ENCODE measurements around the gene MAK.
"Not testable (repeated sequence)": the region's sequence is repeated elsewhere in the genome, so short reads cannot be mapped to it uniquely, and the experiment has no call there.

The MAK gene

GRCh38 chr6:10723567-10723881 is 114.8 kb downstream of the MAK start:
- DNase-seq (ENCODE audit: low read depth): no peak

DNA sequence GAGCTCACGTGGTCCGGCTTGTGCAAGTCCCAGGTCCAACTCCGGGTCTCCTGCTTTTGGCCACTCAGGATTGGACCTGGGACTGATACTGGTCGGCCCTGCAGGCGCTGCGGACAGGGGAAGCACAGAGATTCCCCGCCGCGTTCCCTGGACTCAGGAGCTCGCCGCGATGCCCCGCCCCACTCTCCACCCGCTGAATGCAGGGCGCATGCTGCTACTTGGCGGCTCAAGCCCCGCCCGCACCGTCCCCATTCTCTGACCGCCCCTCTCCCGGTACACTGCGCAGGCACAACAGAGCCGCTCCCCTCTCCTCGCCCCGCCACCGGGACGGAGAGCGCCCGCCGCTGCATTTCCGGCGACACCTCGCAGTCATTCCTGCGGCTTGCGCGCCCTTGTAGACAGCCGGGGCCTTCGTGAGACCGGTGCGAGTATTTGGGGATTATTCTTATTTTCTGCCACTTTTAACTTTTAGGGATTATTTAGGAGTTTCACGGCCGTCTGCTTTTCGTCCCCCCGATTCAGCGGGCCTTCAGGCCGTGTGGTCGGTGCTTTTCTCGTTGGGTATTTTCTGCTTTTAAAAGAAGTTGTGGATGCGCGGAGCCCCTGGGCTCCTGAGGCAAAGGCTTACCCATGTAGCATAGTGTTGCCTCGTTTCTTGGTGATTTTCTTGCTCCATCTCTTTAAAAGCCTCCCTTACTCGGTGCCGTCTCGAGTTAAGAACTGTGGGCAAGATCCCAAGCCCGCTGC is 115.3 kb downstream of the MAK start, which contains the start of gene TMEM14C:
TMEM14C (plus strand) TSS at position 251 of the 747 bp plus-strand sequence. CDS start 1,544 bp downstream, outside the sequence.
- DNase-seq (ENCODE audit: low read depth): peak; percentile 75

- no peak for DNase-seq (ENCODE audit: low read depth)
Measured at GRCh38 chr6:10722570-10722819, 115.8 kb downstream of the MAK start.

- no peak for DNase-seq (ENCODE audit: low read depth)
Measured at GRCh38 chr6:10721850-10722569, 116.3 kb downstream of the MAK start.

- DNase-seq (ENCODE audit: low read depth): not testable (repeated sequence)
Measured at GRCh38 chr6:10720960-10721849, 117.1 kb downstream of the MAK start.

GRCh38 chr6:10720265-10720959 is 117.9 kb downstream of the MAK start:
- DNase-seq (ENCODE audit: low read depth): peak; percentile 40

- no peak for DNase-seq (ENCODE audit: low read depth)
Measured at GRCh38 chr6:10719964-10720264, 118.4 kb downstream of the MAK start.

GRCh38 chr6:10719296-10719963 is 118.9 kb downstream of the MAK start:
- DNase-seq (ENCODE audit: low read depth): peak; percentile 10

DNA sequence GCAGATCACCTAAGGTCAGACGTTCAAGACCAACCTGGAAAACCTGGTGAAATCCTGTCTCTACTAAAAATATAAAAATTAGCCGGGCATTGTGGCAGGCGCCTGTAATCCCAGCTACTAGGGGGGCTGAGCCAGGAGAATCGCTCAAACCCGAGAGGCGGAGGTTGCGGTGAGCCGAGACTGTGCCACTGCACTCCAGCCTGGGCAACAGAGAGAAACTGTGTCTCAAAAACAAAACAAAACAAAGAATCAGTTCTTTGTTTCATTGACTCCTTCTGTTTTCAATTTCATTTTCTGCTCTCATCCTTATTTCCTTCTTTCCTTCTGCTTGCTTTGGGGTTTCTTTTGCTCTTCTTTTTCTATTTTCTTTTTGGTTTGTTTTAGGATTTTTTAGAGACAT is 124.4 kb downstream of the MAK start:
- no peak for DNase-seq (ENCODE audit: low read depth)

Data from activated gamma-delta T cell treated with anti-CD3 and anti-CD28 coated beads, Interleukin-2, amount 50 U/mL, for 16 hours (primary cell).